K562 (cell line): ENCODE measurements around the gene HYAL1. TPM values are rescaled to one million over a fixed set of nuclear protein-coding genes. Genes with fewer than 3 reads are reported as not detected.

ENCODE experiments used
- ATF1 ChIP-seq, 2 experiments: fragments of 450-650 bp in 1 of 2; IDR thresholded peaks; 2 replicates each; pipeline ENCODE4 v1.6.1; 2016; ENCODE audit warnings: missing compliant biosample characterization in 1 of 2, missing genetic modification characterization in 1 of 2
- ERF ChIP-seq: fragments of 450-650 bp; formaldehyde crosslinking; IDR thresholded peaks from 2 replicates; pipeline ENCODE4 v1.4.0; 2020; ENCODE audit warnings: mild to moderate bottlenecking, mixed read lengths
- FOSL1 ChIP-seq: fragments of 200-800 bp; sonication (Bioruptor generic); conservative IDR thresholded peaks from 2 replicates; pipeline ENCODE4 v1.6.1; 2016; ENCODE audit warnings: missing genetic modification characterization, missing compliant biosample characterization
- GMEB1 ChIP-seq: fragments of 250-450 bp; sonication (Bioruptor Pico); IDR thresholded peaks from 2 replicates; pipeline ENCODE4 v1.4.0; 2020; ENCODE audit warnings: mild to moderate bottlenecking
- HINFP ChIP-seq: fragments of 450-650 bp; conservative IDR thresholded peaks from 2 replicates; pipeline ENCODE4 v1.6.1; 2016; ENCODE audit warnings: missing genetic modification characterization, low read depth, mild to moderate bottlenecking, control low read depth, missing compliant biosample characterization
- JUN ChIP-seq, 2 experiments: sonication (generic) in 1 of 2; formaldehyde crosslinking in 1 of 2; IDR thresholded peaks; 2 replicates each; pipeline versions ENCODE4 v1.6.1 to v1.8.0; 2012 to 2022; ENCODE audit warnings: borderline replicate concordance in 2 of 2, mild to moderate bottlenecking in 2 of 2, improper control_type of control experiment in 1 of 2, low read depth in 1 of 2, low read length in 1 of 2, missing genetic modification reagents in 1 of 2
- KLF16 ChIP-seq: IDR thresholded peaks from 2 replicates; pipeline ENCODE4 v1.6.1; 2016; ENCODE audit warnings: antibody characterized with exemption
- MTA1 ChIP-seq: fragments of 450-650 bp; IDR thresholded peaks from 2 replicates; pipeline ENCODE4 v1.6.1; 2017; ENCODE audit warnings: borderline replicate concordance
- MYC ChIP-seq, 2 experiments: fragments of 250-450 bp in 1 of 2; sonication (Bioruptor Pico) in 1 of 2; IDR thresholded peaks; 2 replicates each; pipeline versions ENCODE4 v1.5.1 to v1.6.1; 2012 to 2021; ENCODE audit warnings: low read depth in 2 of 2, borderline replicate concordance in 1 of 2, improper control_type of control experiment in 1 of 2, low read length in 1 of 2, mild to moderate bottlenecking in 1 of 2, moderate library complexity in 1 of 2
- PBX2 ChIP-seq, 2 experiments: IDR thresholded peaks in 1 of 2; conservative IDR thresholded peaks in 1 of 2; 2 replicates each; pipeline ENCODE4 v1.6.1; 2016; ENCODE audit warnings: low read depth in 2 of 2, mild to moderate bottlenecking in 1 of 2, missing compliant biosample characterization in 1 of 2, missing genetic modification characterization in 1 of 2, moderate library complexity in 1 of 2
- PCBP2 ChIP-seq: fragments of 200-400 bp; formaldehyde crosslinking; IDR thresholded peaks from 2 replicates; pipeline ENCODE4 v1.6.1; 2018; ENCODE audit warnings: low read length, low read depth, mild to moderate bottlenecking, moderate library complexity; ENCODE audit not compliant: poor library complexity, severe bottlenecking
- POLR2G ChIP-seq: fragments of 200-400 bp; formaldehyde crosslinking; IDR thresholded peaks from 2 replicates; pipeline ENCODE4 v1.6.1; 2017; ENCODE audit warnings: low read depth, mild to moderate bottlenecking, antibody characterized with exemption, low read length, moderate library complexity
- PTRF ChIP-seq: fragments of 450-650 bp; IDR thresholded peaks from 2 replicates; pipeline ENCODE4 v1.6.1; 2016; ENCODE audit warnings: mild to moderate bottlenecking, missing genetic modification characterization, missing compliant biosample characterization
- SP1 ChIP-seq: sonication (generic); formaldehyde crosslinking; IDR thresholded peaks from 2 replicates; pipeline ENCODE4 v1.8.1; 2022; ENCODE audit warnings: mild to moderate bottlenecking, missing genetic modification reagents
- ZBTB1 ChIP-seq: sonication (generic); formaldehyde crosslinking; IDR thresholded peaks from 2 replicates; pipeline ENCODE4 v1.8.1; 2023; ENCODE audit warnings: missing genetic modification reagents, low read depth, mild to moderate bottlenecking, borderline replicate concordance
- ZFX ChIP-seq: sonication (generic); formaldehyde crosslinking; IDR thresholded peaks from 2 replicates; pipeline ENCODE4 v1.8.0; 2022; ENCODE audit warnings: mild to moderate bottlenecking, missing genetic modification reagents, moderate library complexity
- ZNF253 ChIP-seq: fragments of 250-450 bp; sonication (Bioruptor Pico); conservative IDR thresholded peaks from 2 replicates; pipeline ENCODE4 v1.6.1; 2021; ENCODE audit warnings: mild to moderate bottlenecking
- ZNF316 ChIP-seq: fragments of 450-650 bp; IDR thresholded peaks from 2 replicates; pipeline ENCODE4 v1.6.1; 2016
- ZNF445 ChIP-seq: fragments of 250-450 bp; sonication (Bioruptor Pico); IDR thresholded peaks from 2 replicates; pipeline ENCODE4 v1.4.0; 2020; ENCODE audit warnings: low read depth, mild to moderate bottlenecking, moderate library complexity
- ZSCAN29 ChIP-seq: fragments of 450-650 bp; IDR thresholded peaks from 2 replicates; pipeline ENCODE4 v1.6.1; 2017
- polyA plus RNA-seq, 8 experiments: library from polyadenylated mRNA; depleted of rRNA in 4 of 8; stranded (reverse) in 5 of 8; unstranded in 3 of 8; fragments of >200 nt; fragmentation: Nextera tagmentation in 2 of 8; fragmentation: Illumina TruSeq in 1 of 8; extraction: Ambion mirVana in 2 of 8; extraction: Trizol in 1 of 8; gene quantifications; 2 replicates each; pipeline versions ENCODE4 v1.2.1 to v1.2.3, GENCODE V29; 2011 to 2014; ENCODE audit warnings: inconsistent platforms in 1 of 8, missing spikeins in 1 of 8
- total RNA-seq, 7 experiments: library from RNA; depleted of rRNA in 6 of 7; stranded (reverse); fragments of >200 nt in 6 of 7; fragmentation: Illumina TruSeq in 2 of 7; extraction: Trizol in 2 of 7; gene quantifications; 2 replicates each; pipeline versions ENCODE4 v1.2.1 to v1.2.3, GENCODE V29; 2011 to 2021; ENCODE audit warnings: low replicate concordance in 1 of 7

HYAL1 gene
- total and polyA plus RNA-seq, 9 of the 15 experiments (the other 6 are each of a cell fraction or from before 2014, with no cell fraction given), result 1.4 to 8.5 (median 4.7) TPM

DNA sequence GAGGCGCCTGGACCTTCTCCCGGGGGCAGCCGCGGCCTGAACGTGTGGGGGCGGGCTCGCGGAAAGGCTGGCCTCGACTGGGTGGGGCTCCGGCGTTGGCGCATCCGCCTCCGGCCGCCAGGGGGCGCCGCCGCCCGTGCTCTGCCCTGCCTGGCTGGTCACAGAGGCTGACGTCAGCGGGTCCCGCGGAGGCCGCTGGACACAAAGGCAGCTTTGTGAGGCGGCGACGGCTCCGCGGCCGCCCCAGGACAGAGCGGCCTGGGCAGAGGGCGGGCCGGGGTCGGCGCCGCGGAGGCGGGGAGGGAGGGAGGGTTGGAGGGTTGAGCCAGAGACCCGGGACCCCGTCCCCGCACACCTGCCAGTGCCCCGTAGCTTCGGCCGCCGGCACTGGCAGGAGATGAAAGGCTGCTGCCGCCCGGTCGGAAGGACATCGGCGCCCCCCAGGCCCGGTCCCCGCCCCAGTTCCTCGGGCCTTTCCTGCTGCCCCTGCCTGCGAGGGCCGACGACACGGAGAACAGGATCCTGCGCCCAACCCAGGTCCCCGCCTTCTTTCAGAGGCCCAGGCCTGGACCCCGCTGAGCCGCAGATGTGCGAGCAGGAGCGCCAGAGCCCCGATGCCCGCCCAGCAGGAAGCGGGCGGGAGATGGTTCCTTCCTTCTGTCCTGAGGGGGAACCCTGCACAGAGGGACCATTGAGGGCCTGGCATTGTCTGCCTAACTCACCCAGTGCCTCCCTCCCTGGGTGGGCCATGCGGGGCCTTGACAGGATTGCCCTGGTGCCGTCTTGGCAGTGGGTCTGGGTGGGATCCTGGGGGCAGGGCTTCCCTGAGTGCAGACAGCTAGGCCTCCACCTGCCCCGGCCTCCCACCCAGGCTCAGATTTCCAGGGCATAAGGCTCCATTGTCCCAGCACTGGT is 43.1 kb downstream of the HYAL1 start (continued):
- no peak for TF ChIP-seq PBX2 (CRISPR knock-in tag; IDR thresholded peaks at IDR 0.05; ENCODE audit: low read depth)
- TF ChIP-seq PBX2 (tag; conservative IDR thresholded peaks at IDR 0.05; ENCODE audit: low read depth), result no peak
- TF ChIP-seq ZBTB1 (CRISPR knock-in tag), result 0 out of 2 replicates have a peak, but pooled peaks have one; percentile 22
- TF ChIP-seq POLR2G, result peak; percentile 78
- no peak for TF ChIP-seq PTRF (tag)
- TF ChIP-seq ERF (CRISPR knock-in tag), result no peak
- no peak for TF ChIP-seq ZNF253 (CRISPR knock-in tag)
- TF ChIP-seq ZSCAN29, result no peak
- TF ChIP-seq JUN (IDR thresholded peaks at IDR 0.05; ENCODE audit: borderline replicate concordance, low read depth, low read length), result peak; percentile 88
- TF ChIP-seq JUN (CRISPR knock-in tag; IDR thresholded peaks at IDR 0.05; ENCODE audit: borderline replicate concordance), result peak; percentile 74; the same call in 1 of the 2 replicates
- peak; percentile 63 for TF ChIP-seq MYC (IDR thresholded peaks at IDR 0.05; ENCODE audit: low read depth, low read length)
- TF ChIP-seq MYC (CRISPR knock-in tag; IDR thresholded peaks at IDR 0.05; ENCODE audit: borderline replicate concordance, low read depth), result no peak
- TF ChIP-seq ZNF445 (CRISPR knock-in tag), result no peak
- 0 out of 2 replicates have a peak, but pooled peaks have one; percentile 36 for TF ChIP-seq FOSL1 (tag)
- TF ChIP-seq SP1 (CRISPR knock-in tag), result peak; percentile 80; the same call in 1 of the 2 replicates
- no peak for TF ChIP-seq MTA1
- TF ChIP-seq ATF1 (CRISPR knock-in tag; IDR thresholded peaks at IDR 0.05), result peak; percentile 32; the same call in 1 of the 2 replicates
- peak; percentile 84 for TF ChIP-seq ATF1 (tag; IDR thresholded peaks at IDR 0.05)
- TF ChIP-seq GMEB1 (CRISPR knock-in tag), result 0 out of 2 replicates have a peak, but pooled peaks have one; percentile 27
- TF ChIP-seq HINFP, result no peak
- no peak for TF ChIP-seq PCBP2
- no peak for TF ChIP-seq ZNF316
- TF ChIP-seq KLF16, result peak; percentile 31; the same call in 1 of the 2 replicates
- peak; percentile 94 for TF ChIP-seq ZFX
